GM18858 (cell line): Measurements from ENCODE around the gene SLC39A11.

Source experiments
- ATAC-seq: cut with Tn5 transposase; IDR thresholded peaks from one replicate; pipeline ENCODE4 v1.9.1; 2021; ENCODE audit not compliant: unreplicated experiment

SLC39A11 gene

DNA sequence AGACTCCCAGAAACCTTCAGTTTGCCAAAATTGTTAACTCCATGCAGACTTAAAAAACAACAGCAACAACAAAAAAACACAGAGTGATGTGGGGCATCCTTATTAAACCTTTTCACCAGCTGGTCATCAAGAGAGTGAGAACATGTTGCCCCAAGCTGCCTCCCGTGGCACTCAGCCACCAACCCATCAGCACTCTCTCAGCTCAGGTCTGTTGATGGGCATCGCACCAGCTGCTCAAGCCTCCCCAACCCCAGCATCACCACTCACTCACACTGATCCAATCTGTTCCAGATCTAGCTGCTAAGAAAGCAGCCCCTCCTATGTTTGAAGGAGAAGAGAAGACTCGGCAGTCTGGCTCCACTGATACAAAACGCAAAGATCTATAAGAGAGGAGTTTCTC is 46.8 kb downstream of the SLC39A11 start:
- ATAC-seq = no peak

DNA sequence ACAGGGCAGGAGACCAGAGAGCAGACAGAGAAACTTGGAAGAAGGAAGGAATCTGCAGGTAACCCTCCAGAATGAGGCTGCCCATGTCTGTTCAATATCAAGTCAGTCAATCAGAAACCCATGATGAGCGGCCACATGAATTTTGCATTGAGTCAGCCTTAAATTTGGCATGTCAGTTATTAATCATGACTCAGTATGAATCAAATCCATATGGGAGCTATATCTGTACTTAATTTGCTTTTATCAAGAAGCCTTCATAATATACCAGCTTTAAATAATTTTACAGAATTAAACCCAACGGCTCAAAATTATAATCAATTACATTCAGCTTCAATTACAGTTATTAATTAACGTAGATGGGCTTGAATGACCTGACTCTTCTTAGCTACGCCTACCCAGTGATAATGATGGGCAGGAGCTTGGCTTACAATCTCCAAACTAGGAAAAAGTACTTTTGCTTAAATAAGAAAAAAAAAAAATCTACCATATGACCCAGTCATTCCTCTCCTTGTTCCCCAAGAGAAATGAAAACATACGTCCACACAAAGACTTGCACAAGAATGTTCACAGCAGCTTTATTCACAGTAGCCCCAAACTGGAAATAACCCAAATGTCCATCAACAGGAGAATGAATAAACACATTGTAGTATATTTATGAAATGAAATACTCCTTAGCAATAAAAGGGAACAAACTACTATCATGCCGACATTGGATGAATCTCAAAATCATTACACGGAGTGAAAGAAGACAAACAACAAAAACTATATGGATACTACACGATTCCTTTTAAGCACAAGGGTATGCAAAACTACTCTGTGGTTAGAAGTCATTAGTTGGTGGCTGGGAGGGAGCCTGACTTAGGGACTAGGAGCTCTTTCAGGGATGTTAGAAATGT is 48.6 kb downstream of the SLC39A11 start:
- no peak for ATAC-seq

DNA sequence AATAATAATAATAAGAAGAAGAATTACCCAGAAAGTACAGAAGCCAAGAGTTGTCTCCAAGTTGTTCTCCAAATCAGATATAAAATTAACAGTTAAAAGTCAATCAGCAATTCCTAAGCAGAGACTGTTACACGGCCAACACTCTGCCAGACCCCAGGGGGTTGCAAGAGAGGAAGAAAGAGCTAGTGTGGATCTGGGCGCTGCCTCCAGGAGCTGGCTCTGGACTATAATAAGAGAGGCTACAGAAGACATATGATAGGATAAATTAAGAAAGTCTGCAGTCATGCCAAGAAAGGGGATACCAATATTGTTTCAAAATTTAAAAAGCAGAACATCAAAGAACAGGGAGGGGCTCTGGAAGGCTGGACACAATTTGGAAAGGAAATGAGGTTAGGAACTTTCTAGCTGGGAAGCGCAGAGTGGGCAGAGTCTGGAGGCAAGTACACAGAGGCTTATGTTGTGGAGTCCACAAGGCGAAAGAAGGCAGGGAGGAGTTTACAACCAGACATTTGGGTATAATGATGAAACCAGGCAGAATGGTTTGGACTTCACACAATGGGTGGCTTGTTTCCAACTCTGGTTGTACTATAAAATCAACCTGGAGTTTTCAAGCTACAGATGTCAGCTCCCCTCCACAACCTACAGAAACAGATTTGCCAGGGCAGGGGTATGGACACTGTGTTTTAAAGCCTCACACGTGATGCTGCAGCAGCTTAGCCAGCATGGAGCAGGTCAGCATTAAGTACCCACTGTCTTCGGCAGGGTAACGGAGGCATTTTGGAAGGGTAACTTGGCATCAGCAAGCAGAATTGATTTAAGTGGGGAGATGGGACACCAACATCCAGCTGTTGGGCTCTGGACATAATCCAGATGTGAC is 49.4 kb downstream of the SLC39A11 start:
- ATAC-seq = no peak

GRCh38 chr17:73042225-73042624 is 50.3 kb downstream of the SLC39A11 start:
- no peak for ATAC-seq

DNA sequence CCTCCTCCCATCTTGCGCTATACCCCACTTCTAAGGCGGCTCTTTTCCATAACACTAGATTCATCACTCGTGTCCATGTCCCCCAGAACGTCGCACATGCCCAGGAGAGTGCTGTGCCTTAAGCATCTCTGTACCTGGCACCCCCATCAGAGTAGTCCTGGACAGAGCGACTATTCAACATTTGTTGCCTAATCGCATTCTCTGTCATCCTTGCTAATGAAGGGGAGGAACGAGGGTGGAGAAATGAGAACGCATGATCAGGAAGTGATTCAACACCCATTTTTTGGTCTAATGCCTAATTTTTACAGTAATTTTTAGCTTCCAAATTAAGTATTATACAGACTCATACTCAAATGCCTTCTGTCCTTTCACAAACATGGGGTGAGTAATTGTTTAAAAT is 53.2 kb downstream of the SLC39A11 start:
- no peak for ATAC-seq

DNA sequence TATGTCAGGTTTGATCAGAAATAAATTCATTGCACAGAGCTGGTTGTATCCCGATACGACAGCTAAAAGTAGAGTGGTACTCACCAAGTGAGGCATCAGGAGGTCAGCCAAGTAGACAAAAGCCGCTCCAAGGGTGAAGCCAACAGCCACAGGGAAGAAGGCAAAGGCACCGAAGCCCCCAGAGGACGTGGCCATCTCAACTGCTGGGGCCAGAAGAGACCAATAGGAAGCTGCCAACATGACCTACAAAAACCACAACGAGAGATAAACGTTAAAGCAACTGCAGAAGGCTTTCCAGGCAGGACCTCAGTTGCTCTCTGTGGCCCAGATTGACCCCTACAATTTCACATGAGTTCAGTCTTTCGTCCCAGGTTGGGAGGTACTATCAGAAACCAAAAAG is 61.0 kb downstream of the SLC39A11 start:
- ATAC-seq = no peak

DNA sequence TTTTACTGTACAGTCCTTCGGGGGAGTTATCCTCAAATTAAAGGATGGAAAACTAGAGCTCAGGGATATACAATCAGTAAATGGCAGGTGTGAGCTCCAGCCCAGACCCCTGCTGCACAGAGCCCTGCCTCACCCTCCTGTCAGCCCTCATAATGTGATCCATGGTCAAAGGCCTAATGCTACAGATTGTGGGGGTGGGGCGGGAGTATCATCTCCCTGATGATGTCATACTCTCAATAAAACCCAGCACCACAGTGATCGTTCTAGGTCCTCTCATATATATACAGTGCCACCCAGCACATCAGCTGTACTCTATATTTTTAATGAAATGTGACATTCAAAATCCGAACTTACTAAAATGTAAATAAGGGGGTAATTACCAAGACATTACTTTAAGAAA is 61.5 kb downstream of the SLC39A11 start:
- ATAC-seq = no peak

GRCh38 chr17:73030501-73030921 is 62.0 kb downstream of the SLC39A11 start:
- no peak for ATAC-seq

- no peak for ATAC-seq
Measured at GRCh38 chr17:73029991-73030390, 62.5 kb downstream of the SLC39A11 start.

DNA sequence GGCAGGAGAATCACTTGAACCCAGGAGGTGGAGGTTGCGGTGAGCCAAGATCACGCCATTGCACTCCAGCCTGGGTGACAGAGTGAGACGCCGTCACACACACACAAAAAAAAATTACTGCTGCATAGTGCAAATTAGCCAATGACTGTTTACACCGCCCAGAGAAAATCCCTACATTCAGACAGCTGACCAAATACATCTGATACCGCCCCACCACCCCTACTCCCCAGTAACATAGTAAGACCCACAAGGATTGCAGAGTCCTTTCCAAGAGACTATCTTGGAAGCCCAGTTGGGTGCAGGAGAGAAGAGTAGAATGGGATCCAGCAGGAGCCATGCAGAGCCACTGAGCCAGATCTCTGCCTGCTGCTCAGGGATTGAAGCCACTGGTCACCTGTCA is 63.5 kb downstream of the SLC39A11 start:
- no peak for ATAC-seq

GRCh38 chr17:73028299-73028755 is 64.2 kb downstream of the SLC39A11 start:
- no peak for ATAC-seq

DNA sequence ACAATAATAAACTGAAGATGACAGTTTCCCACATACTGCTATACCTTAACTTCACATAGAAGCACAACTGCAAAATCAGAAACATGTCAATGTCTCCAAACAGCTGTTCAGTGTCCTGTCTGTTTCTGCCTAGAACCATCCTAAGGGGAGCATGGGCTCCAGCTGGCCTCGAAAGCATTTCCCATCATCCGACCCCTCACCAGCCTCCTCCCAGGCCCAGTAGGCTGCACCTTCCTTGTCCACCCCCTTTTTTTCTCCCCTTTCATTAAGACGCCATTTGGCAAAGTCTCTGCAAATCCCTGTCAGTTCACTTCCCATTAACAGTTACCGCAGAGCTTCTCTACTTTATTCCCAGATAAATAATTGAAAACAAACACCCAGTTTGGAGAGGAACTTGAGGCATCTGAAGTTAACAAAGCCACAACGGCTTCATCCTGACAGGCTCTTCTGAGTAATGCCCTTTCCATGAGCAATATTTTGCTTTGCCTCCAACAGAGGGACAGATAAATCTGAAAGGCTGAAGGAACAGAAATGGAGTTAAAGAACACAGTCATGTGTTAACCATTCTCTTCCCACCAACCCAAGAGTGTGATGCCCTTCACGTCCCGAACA is 65.3 kb downstream of the SLC39A11 start:
- ATAC-seq = no peak

DNA sequence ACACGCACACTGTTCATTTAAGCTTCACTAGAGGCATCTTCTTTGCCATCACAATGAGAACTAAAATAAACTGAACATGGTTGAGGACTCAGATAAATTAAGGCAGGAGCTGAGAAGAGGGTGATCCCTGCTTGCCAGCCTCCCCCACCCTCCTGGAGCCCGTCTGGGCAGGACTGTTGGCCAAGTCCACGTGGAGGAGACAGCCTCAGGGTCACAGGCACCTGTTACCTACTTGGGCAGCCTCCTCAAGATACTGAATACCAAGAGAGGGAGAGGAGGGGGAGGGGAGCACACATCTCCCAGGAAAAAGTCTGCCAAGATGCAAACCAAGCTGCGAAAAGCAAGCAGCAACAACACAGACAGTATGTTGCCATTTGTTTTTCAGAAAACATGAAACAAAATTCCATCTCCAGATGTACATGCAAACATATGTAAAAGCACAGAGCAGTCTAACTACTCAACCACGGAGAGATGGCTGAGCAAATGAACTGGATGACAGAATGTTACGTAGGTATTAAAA is 67.4 kb downstream of the SLC39A11 start:
- ATAC-seq = no peak

DNA sequence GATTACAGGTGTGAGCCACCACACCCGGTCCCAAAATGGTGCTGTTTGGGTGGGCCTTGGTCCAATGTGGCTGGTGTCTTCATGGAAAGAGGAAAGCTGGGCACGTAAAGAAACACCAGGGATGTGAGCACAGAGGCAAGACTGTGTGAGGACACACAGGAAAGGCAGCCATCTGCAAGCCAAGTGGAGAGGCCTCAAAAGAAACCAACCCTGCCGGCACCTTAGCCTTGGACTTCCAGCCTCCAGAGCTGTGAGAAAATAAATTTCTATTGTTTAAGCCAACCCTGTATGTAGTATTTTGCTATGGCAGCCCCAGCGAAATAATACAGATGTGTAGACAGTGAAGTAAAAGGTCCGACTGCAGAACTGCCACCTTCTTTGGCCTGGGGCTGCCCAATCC is 68.7 kb downstream of the SLC39A11 start:
- ATAC-seq = no peak

- ATAC-seq = no peak
Measured at GRCh38 chr17:73022694-73023093, 69.8 kb downstream of the SLC39A11 start.

DNA sequence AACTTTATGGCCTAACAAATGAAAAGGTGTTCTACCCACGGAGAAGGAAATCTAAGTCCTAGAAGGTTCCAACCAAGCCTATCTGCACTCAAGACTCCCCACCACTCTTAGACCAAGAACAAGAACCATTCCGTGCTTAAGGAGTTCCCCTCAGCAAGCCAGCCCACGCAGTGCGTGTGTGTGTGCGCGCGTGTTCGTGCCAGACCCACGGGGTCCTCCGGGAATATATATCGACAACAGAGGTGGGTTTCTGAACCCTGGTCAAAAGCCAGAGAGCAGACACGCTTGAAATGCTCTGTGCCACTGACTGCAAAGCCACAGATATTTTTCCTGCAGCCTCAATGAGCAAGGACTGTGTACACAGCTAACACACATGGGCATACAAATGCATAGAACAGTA is 70.7 kb downstream of the SLC39A11 start:
- ATAC-seq = no peak

- ATAC-seq = no peak
Measured at GRCh38 chr17:73020110-73020509, 72.4 kb downstream of the SLC39A11 start.

DNA sequence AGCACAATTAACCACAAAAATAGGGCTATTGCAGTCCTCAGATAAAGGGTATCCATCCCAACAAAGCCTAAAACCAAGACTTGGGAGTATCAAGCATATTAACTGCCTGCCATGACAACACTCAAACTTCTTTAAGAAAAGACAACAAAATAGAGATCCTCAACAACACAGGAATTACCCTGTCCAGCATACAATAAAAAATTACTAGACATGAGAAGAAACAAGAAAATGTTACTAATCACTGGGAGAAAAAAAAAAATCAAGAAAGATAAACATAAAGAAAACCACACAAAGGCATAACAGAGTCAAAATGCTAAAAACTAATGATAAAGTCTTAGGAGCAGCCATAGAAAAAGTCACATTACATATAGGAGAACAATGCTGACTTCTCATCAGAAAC is 73.9 kb downstream of the SLC39A11 start:
- ATAC-seq = no peak

DNA sequence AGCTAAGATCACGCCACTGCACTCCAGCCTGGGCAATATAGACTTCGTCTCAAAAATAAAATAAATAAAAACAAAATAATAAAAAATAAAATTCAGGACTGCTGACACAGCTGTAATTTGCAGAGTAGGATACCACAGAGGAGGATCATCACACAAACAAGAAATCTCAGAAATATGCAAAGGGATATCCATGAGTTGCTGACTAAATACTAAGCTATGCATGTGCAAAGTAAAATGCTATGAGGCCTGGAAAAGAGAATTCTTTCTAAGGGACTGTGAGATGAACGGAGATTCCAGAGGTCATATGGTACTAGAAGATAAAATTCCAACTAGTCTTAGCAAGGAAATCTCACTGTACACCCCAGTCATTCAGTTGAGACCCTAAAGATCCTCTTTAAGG is 74.8 kb downstream of the SLC39A11 start:
- no peak for ATAC-seq

DNA sequence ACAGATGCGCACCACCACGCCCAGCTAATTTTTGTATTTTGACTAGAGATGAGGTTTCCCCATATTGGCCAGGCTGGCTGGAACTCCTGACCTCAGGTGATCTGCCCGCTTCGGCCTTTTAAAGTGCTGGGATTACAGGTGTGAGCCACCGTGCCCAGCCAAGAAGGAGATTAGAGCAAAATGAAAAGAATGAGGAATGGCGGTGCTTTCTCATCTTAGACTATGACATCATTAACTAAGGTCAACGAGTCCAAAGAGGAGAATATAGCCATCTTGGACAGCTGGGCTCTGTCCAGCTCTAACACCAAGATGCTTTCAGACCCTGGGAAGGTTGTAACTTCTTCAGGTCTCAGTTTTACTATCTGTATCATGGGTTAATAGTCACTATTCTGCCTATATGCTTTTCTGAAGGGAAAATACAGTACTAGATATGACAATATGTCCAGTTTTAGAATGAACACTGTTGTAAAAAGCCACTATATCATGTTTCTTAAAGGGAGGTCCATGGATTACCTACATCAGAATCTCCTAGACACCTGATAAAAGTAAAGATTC is 76.7 kb downstream of the SLC39A11 start:
- no peak for ATAC-seq
